Parathyroid adenoma (tissue), 2 donors: ENCODE results near the gene DYRK2.

Source experiments
- H2AFZ ChIP-seq: fragments of 300-600 bp; sonication (generic); one replicate; pipeline ENCODE4 v1.7.0; 2017; ENCODE audit warnings: antibody characterized with exemption, mild to moderate bottlenecking
- H3K27ac ChIP-seq: fragments of 300-600 bp; sonication (generic); one replicate; pipeline ENCODE4 v1.7.0; 2017
- H3K27me3 ChIP-seq: fragments of 300-600 bp; sonication (generic); one replicate; pipeline ENCODE4 v1.7.0; 2017; ENCODE audit warnings: low read length; ENCODE audit not compliant: control insufficient read depth, insufficient read depth
- H3K36me3 ChIP-seq: fragments of 300-600 bp; sonication (generic); one replicate; pipeline ENCODE4 v1.7.0; 2017; ENCODE audit warnings: low read length; ENCODE audit not compliant: control insufficient read depth, insufficient read depth
- H3K4me1 ChIP-seq: fragments of 300-600 bp; sonication (generic); one replicate; pipeline ENCODE4 v1.7.0; 2017; ENCODE audit warnings: control low read depth
- H3K4me2 ChIP-seq: fragments of 300-600 bp; sonication (generic); one replicate; pipeline ENCODE4 v1.7.0; 2017; ENCODE audit warnings: low read length
- H3K4me3 ChIP-seq: fragments of 300-600 bp; sonication (generic); one replicate; pipeline ENCODE4 v1.7.0; 2017; ENCODE audit warnings: low read depth, low read length
- H3K79me2 ChIP-seq: fragments of 300-600 bp; sonication (generic); one replicate; pipeline ENCODE4 v1.7.0; 2017; ENCODE audit warnings: control low read depth
- H3K9ac ChIP-seq: fragments of 300-600 bp; sonication (generic); one replicate; pipeline ENCODE4 v1.7.0; 2017; ENCODE audit warnings: mild to moderate bottlenecking
- H3K9me3 ChIP-seq: fragments of 300-600 bp; sonication (generic); one replicate; pipeline ENCODE4 v1.7.0; 2017; ENCODE audit warnings: low read length; ENCODE audit not compliant: control insufficient read depth
- TF ChIP-seq, protein P1 (sequence below): fragments of 300-600 bp; sonication (generic); IDR thresholded peaks from one replicate; pipeline ENCODE4 v1.7.0; 2017; ENCODE audit warnings: antibody characterized with exemption, mild to moderate bottlenecking
- donor health status: primary hyperparathyroidism.

The DYRK2 gene

DNA sequence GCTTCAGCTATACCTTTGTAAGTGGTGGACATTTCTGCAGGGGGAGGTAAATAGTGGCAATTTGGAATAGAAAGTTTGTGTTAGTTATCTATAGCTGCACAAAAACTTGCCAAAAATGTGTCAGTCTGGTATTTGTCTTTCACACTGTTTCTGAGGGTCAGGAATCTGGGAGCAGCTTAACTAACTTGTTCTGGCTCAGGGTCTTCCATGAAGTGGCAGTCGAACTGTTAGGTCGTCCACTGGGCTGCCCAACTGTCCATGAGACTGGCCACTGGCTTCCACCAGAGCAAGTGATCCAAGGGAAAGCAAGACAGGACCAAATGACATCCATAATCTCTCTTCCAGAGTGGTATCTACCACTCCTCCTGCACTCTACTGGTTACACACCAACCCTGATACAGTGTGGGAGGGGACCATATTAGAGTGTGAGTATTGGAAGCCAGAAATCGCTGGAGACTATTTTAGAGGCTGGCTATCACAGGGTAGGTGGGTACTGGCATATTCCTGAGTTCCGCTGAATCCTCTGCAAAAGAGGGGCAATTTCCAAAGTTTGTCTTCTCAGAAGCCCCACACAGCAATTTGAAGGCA lies 60.9 kb downstream of the DYRK2 start:
- Histone ChIP-seq H3K4me3 (no peak overlapping the region), H3K9me3 (no peaks in the 10 kb centered on the region), H2AFZ (no peak overlapping the region), H3K4me2 (no peak overlapping the region), H3K36me3 (no peaks in the 10 kb centered on the region), H3K27me3 (no peaks in the 10 kb centered on the region), H3K9ac (no peak overlapping the region), H3K27ac (no peak overlapping the region), H3K79me2 (no peaks in the 10 kb centered on the region), H3K4me1 (no peaks in the 10 kb centered on the region)
- TF ChIP-seq, protein P1, sequence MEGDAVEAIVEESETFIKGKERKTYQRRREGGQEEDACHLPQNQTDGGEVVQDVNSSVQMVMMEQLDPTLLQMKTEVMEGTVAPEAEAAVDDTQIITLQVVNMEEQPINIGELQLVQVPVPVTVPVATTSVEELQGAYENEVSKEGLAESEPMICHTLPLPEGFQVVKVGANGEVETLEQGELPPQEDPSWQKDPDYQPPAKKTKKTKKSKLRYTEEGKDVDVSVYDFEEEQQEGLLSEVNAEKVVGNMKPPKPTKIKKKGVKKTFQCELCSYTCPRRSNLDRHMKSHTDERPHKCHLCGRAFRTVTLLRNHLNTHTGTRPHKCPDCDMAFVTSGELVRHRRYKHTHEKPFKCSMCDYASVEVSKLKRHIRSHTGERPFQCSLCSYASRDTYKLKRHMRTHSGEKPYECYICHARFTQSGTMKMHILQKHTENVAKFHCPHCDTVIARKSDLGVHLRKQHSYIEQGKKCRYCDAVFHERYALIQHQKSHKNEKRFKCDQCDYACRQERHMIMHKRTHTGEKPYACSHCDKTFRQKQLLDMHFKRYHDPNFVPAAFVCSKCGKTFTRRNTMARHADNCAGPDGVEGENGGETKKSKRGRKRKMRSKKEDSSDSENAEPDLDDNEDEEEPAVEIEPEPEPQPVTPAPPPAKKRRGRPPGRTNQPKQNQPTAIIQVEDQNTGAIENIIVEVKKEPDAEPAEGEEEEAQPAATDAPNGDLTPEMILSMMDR = no peak

DNA sequence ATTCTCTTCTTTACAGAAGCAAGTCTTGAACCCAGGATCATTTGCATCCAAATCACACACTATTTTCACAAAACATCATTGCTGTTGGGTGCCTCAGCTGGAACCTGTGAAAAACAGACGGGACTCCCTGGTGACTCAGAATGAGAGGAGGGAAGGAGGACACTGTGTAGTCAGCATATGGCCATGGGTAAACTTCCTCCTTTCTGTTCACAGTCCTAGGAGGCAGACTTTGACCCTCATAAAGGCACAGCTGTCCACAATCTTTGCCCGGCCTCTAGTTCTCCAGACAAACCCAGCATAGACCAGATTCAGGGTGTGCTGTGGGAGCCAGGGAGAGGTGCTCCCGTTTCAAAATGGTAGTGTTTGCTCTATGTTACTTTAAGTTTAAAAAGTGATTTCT lies 62.0 kb downstream of the DYRK2 start:
- no peak overlapping the region for H3K9ac ChIP-seq
- H3K27me3 ChIP-seq = no peaks in the 10 kb centered on the region
- H3K79me2 ChIP-seq = no peaks in the 10 kb centered on the region
- H3K27ac ChIP-seq = no peak overlapping the region
- H3K36me3 ChIP-seq = no peaks in the 10 kb centered on the region
- H3K4me3 ChIP-seq = no peak overlapping the region
- no peak overlapping the region for H3K4me2 ChIP-seq
- H3K4me1 ChIP-seq = no peaks in the 10 kb centered on the region
- no peak overlapping the region for H2AFZ ChIP-seq
- H3K9me3 ChIP-seq = no peaks in the 10 kb centered on the region
- TF ChIP-seq, protein P1 = no peak

DNA sequence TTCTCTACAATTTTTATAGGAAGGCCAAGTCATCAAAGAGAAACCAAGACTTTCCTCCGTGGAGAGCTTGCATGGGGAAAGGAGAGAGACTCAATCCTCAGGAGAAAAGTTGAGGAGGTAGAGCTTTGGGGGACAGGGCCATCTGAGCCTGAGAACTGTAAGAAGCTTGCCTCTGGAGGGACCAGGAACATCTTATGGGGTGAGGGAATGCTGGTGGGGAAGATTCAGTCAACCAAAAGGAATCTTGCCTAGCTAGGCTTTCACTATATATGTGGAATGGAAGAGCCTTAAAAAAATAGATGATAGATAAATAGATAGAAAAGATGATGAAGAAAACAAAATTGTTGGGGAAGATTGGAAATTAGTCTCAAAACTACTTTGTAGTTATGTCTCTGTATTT lies 63.5 kb downstream of the DYRK2 start:
- H3K4me3 ChIP-seq = no peak overlapping the region
- no peaks in the 10 kb centered on the region for H3K27me3 ChIP-seq
- H2AFZ ChIP-seq = no peak overlapping the region

DNA sequence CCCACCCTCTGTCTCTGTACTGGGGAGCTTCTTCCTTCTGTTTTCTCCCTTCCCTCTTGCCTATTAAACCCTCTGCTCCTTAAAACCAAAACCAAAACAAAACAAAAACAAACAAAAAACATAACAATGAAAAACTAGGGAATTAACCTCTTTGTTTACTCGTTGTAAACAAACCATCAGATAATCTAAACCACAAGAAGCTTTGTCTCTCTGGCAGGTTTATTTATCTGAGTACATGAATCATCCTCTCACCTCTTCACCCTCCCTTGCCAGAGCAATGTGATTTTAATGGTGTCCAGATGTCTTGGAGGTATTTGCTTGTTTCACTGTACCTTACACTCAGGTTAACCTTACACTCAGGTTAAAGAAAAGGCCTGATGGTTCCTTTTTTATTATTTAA lies 66.1 kb downstream of the DYRK2 start:
- Histone ChIP-seq H3K9ac (no peak overlapping the region), H3K9me3 (no peaks in the 10 kb centered on the region), H3K79me2 (no peaks in the 10 kb centered on the region), H3K4me1 (no peaks in the 10 kb centered on the region), H3K4me3 (no peak overlapping the region), H3K36me3 (no peaks in the 10 kb centered on the region), H3K4me2 (no peak overlapping the region), H3K27ac (no peak overlapping the region), H3K27me3 (no peaks in the 10 kb centered on the region), H2AFZ (no peak overlapping the region)
- TF ChIP-seq, protein P1 = no peak

More for the DNA sequence above, 63.5 kb downstream of the DYRK2 start:
- Histone ChIP-seq H3K4me1 (no peaks in the 10 kb centered on the region), H3K4me2 (no peak overlapping the region), H3K27ac (no peak overlapping the region), H3K36me3 (no peaks in the 10 kb centered on the region), H3K79me2 (no peaks in the 10 kb centered on the region), H3K9ac (no peak overlapping the region), H3K9me3 (no peaks in the 10 kb centered on the region)
- TF ChIP-seq, protein P1 = no peak
